ENCODE data around the gene FNBP1.

- TF ChIP-seq EZH2 (IDR thresholded peaks at IDR 0.05; ENCODE audit: borderline replicate concordance, control insufficient read depth, low read depth, low read length) (no peak), SMAD5 (IDR thresholded peaks at IDR 0.05; ENCODE audit: low read depth) (no peak), YY1 (IDR thresholded peaks at IDR 0.05; ENCODE audit: low read depth, low read length) (no peak), CTCF (IDR thresholded peaks at IDR 0.05 in 2 of 3, conservative IDR thresholded peaks at IDR 0.05 in 1 of 3; ENCODE audit: control insufficient read depth in 2 of 3, extremely low read depth in 1 of 3, insufficient read depth in 1 of 3, low read depth in 3 of 3, low read length in 3 of 3) (no peak), TARDBP (IDR thresholded peaks at IDR 0.05; ENCODE audit: borderline replicate concordance) (no peak), SMC3 (IDR thresholded peaks at IDR 0.05; ENCODE audit: borderline replicate concordance, low read length) (no peak), PBX3 (IDR thresholded peaks at IDR 0.05; ENCODE audit: insufficient replicate concordance, low read depth, low read length) (no peak), FOXK2 (IDR thresholded peaks at IDR 0.05) (no peak), GABPA (IDR thresholded peaks at IDR 0.05; ENCODE audit: low read depth) (no peak), REST (IDR thresholded peaks at IDR 0.05; ENCODE audit: low read depth, low read length) (no peak), POLR2AphosphoS2 (IDR thresholded peaks at IDR 0.05; ENCODE audit: low read depth, low read length) (no peak)
Measured at GRCh38 chr9:130090915-130091314, 47.9 kb upstream of the FNBP1 start.
